CD4-positive, alpha-beta T cell treated with Interleukin-10 for 1 hour (primary cell): ENCODE measurements around the gene DEFB126.
"Not testable (repeated sequence)": the region's sequence is repeated elsewhere in the genome, so short reads cannot be mapped to it uniquely, and the experiment has no call there.

ENCODE experiments used
- DNase-seq: peaks from one replicate; pipeline ENCODE4 v3.0.0-alpha.2; 2020

DEFB126 gene, protein sequence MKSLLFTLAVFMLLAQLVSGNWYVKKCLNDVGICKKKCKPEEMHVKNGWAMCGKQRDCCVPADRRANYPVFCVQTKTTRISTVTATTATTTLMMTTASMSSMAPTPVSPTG

GRCh38 chr20:142290-142689 is at the start of gene DEFB126:
Gene DEFB126, plus strand, starts transcription at chr20:142590. Its CDS starts 39 bp downstream, at chr20:142629.
- DNase-seq, result no peak

DNA sequence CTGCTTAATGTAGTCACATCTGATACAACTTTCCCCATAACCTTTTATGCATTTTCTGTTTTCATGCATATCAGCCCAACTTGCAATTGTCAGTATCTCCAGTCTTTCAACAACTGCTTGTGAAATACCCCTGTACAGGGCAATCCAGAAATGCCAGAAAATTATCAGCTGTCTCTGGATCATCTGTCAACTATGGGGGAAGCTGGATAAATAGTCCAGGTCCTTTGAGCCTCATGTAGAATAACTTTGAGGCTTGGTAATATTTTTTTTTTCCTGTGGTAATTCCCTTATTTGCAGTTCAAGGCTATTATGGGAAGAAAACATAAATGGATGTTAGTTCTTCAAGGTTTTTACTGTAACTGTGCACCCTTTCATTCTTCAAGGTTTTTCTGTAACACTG is 48.7 kb upstream of the DEFB126 start:
- no peak for DNase-seq

DNA sequence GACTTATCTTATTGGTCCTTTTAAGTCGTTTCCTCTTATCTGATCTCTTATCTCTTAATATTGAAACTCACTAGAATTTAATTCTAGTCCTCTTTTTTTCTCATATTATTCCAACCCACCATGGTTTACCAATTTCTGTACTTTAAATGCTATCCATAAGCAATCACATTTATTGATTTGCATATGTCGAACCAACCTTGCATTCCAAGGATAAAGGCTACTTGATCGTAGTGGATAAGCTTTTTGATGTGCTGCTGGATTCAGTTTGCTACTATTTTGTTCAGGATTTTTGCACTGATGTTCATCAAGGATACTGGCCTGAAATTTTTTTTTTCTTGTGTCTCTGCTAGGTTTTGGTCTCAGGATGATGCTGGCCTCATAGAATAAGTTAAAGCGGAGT is 47.2 kb upstream of the DEFB126 start:
- DNase-seq, result no peak

GRCh38 chr20:97691-98090 is 44.7 kb upstream of the DEFB126 start:
- DNase-seq, result not testable (repeated sequence)

DNA sequence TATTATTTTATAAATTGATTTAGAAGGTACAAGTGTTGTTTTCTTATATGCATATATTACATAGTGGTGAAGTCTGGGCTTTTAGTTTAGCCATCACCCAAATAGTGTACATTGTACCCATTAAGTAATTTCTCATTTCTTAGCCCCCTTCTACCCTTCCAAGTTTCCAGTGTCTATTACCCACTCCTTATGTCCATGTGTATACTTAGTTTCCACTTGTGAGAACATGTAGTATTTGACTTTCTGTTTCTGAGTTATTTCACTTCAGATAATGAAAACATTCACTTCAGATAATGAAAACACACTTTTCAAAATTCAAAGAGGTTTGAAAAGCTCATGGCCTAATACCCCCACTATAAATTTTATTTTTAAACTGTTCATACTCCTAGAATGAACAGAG is 40.4 kb upstream of the DEFB126 start:
- DNase-seq, result no peak

GRCh38 chr20:103456-103855 is 38.9 kb upstream of the DEFB126 start:
- DNase-seq, result no peak

- DNase-seq, result no peak
These were observed 30.0 kb upstream of the DEFB126 start for GRCh38 chr20:112396-112795.

- no peak for DNase-seq
These were observed 24.9 kb upstream of the DEFB126 start for GRCh38 chr20:117518-117917.

DNA sequence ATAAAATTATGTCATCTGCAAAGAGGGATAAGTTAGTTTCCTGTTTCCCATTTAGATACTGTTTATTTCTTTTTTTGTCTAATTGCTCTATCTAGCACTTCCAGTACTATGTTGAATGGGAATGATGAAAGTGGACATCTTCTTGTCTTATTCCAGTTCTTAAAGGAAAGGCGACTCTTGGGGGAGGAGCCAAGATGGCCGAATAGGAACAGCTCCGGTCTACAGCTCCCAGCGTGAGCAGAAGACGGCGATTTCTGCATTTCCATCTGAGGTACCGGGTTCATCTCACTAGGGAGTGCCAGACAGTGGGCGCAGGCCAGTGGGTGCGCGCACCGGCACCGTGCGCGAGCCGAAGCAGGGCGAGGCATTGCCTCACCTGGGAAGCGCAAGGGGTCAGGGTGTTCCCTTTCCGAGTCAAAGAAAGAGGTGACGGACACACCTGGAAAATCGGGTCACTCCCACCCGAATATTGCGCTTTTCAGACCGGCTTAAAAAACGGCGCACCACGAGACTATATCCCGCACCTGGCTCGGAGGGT is 12.5 kb upstream of the DEFB126 start:
- not testable (repeated sequence) for DNase-seq

DNA sequence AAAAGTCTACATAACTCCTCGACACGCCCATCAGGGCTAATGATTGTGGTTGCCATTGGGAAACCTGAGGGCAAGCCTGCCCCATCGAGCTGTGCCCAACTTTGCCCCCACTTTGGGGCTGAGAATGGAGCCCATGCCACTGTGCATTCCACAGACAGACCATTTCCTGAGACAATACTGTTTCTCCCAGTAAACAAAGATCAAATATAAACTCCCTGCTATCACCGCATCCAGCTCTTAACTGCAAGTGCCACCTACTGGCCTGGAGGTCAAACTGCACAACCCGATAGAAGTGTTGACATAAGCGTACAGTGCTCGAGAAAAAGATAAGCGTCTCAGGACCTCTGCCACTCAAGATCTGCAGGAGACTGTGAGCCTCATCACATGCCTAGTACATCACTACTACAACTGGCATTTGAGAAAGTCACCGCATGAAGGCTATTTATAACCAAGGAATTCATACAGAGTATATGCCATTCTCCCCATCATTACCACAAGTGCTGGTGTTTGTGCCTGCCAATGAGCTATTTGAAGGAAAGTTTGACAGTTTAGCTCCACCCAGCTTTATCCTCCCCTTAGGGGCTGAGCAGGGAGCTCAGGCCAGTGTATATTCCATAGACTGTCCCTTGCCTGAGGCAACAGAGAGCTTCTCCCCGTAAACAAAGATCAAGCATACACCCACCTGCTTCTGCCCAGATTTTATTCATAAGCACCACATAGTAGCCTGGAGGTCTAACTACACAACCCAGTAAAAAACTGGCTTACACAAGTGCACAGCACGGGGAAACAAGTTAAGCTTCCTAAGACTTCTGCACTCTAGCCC is 4.5 kb upstream of the DEFB126 start:
- DNase-seq, result no peak

GRCh38 chr20:145877-146276 is 3.5 kb downstream of the DEFB126 start:
- DNase-seq, result no peak

GRCh38 chr20:152131-152530 is 9.7 kb downstream of the DEFB126 start:
- DNase-seq, result no peak

DNA sequence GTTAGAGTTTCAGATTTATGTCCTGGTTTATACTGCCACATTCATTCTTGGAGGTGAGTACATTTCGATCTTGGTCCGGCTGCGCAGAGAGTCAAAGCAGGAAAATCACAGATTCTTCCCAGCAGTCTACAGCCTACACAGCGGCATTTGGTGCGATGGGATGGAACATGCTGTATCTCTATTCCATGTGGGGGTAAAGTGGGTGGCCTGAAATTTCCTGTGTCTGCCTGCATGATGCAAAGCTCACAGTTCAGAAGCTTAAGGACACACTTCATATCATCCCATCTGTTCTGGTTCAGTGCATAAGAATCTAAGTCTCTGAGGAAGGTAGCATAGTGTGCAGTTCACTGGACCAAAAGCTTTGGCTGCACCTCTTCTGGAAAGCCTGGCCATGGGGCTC is 14.8 kb downstream of the DEFB126 start, which contains the start of gene DEFB127:
TSS of gene DEFB127 (plus strand) at position 301 of the 400 bp plus-strand sequence. CDS start at position 392, 91 bp downstream.
- DNase-seq, result no peak

DNA sequence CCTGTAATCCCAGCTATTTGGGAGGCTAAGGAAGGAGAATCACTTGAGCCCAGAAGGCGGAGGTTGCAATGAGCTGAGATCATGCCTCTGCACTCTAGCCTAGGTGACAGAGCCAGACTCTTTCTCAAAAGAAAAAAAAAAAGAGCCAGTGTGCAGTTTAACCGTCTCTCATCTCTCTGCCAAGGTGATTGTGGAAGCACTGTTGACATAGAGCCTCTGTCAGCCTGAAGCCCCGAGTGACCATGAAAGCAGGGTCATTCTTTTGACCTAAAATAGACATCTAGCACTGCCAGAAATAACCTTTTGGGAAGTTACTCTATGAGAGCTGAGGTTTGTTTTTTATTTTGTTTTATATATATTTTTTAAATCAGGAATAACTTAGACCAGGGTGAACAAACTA is 22.2 kb downstream of the DEFB126 start:
- DNase-seq, result no peak

- DNase-seq, result no peak
These were observed 26.5 kb downstream of the DEFB126 start for GRCh38 chr20:168876-169275.

DNA sequence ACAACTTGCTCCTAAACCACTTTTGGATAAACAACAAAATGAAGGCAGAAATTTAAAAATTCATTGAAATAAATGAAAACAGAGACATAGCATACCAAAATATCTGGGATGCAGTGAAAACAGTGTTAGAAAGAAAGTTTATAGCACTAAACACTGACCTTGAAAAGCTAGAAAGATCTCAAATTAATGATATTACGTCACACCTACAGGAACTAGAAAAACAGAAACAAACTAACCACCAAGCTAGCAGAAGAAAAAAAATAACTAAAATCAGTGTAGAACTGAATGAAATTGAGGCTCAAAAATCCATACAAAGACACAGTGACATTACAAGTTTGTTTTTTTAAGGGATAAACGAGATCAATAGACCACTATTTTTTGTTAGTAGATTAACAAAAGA is 41.9 kb downstream of the DEFB126 start:
- no peak for DNase-seq

- DNase-seq, result no peak
These were observed 45.3 kb downstream of the DEFB126 start for GRCh38 chr20:187733-188132.

DNA sequence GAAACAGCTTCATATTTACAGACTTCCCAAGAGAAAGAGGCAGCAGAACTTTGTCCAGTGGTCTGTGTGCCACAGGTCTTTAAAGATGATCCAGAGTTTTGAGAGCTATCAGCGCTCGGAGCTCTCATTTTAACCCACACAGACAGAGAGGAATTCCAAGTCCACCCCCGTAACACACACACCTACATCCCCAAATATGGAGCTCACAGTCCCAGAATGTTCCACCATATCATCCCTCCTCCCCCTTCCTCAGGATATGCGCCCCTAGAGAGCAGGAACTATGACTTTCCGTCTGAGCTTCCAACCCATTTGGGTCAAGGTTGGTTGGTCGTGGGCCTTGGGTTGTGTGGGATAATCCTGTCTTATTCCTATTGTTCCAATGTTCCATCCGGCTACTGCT is 47.2 kb downstream of the DEFB126 start, which contains the start of gene DEFB128:
TSS of gene DEFB128 (minus strand) at position 101 of the 400 bp plus-strand sequence. CDS start at position 13, 88 bp downstream.
- DNase-seq, result no peak
